ENCODE data around the gene THSD4.

DNA sequence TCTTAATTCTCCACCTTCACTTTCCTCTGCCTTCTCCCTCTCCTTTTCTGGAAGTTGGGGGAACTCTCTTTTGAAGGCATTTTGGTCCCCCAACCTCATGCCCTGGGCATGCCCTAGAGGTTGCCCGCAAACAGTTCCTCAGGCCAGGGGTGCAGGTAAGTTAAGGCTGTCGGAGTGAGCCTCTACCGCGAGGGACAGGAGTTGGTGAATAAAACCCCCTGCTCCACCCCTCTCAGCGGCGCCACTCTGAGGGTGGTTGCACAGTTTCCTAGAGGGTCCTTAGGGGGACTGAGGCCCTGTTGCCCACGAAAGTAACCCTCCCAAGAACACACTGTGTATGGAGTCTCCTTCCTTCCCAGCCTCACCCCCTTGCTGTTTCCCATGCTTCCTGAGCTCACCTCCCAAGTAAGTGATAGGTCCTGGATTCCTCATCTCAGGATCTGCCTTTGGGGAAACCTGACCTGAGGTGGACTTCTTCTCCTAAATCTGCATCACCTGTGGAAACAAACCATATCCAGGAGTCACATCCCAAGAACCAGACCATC lies 23.1 kb upstream of the THSD4 start:
- TF ChIP-seq, protein P1, sequence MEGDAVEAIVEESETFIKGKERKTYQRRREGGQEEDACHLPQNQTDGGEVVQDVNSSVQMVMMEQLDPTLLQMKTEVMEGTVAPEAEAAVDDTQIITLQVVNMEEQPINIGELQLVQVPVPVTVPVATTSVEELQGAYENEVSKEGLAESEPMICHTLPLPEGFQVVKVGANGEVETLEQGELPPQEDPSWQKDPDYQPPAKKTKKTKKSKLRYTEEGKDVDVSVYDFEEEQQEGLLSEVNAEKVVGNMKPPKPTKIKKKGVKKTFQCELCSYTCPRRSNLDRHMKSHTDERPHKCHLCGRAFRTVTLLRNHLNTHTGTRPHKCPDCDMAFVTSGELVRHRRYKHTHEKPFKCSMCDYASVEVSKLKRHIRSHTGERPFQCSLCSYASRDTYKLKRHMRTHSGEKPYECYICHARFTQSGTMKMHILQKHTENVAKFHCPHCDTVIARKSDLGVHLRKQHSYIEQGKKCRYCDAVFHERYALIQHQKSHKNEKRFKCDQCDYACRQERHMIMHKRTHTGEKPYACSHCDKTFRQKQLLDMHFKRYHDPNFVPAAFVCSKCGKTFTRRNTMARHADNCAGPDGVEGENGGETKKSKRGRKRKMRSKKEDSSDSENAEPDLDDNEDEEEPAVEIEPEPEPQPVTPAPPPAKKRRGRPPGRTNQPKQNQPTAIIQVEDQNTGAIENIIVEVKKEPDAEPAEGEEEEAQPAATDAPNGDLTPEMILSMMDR (conservative IDR thresholded peaks at IDR 0.05; ENCODE audit: low read depth, low read length), result no peak
- TF ChIP-seq MXI1 (IDR thresholded peaks at IDR 0.05; ENCODE audit: borderline replicate concordance, low read depth, low read length), result no peak
- no peak for TF ChIP-seq POLR2A (IDR thresholded peaks at IDR 0.05; ENCODE audit: low read depth, low read length)
- TF ChIP-seq MAZ (IDR thresholded peaks at IDR 0.05; ENCODE audit: borderline replicate concordance, low read depth, low read length), result no peak
- no peak for TF ChIP-seq SMC3 (IDR thresholded peaks at IDR 0.05; ENCODE audit: low read depth, low read length)
- TF ChIP-seq BHLHE40 (IDR thresholded peaks at IDR 0.05; ENCODE audit: low read depth, low read length), result no peak
- TF ChIP-seq CEBPB (IDR thresholded peaks at IDR 0.05; ENCODE audit: low read depth, low read length), result no peak
- TF ChIP-seq RAD21 (IDR thresholded peaks at IDR 0.05; ENCODE audit: low read length), result no peak
- TF ChIP-seq RCOR1 (IDR thresholded peaks at IDR 0.05; ENCODE audit: insufficient replicate concordance, low read length), result no peak
- no peak for TF ChIP-seq FOS (IDR thresholded peaks at IDR 0.05; ENCODE audit: low read depth, low read length)
- TF ChIP-seq, protein P2, sequence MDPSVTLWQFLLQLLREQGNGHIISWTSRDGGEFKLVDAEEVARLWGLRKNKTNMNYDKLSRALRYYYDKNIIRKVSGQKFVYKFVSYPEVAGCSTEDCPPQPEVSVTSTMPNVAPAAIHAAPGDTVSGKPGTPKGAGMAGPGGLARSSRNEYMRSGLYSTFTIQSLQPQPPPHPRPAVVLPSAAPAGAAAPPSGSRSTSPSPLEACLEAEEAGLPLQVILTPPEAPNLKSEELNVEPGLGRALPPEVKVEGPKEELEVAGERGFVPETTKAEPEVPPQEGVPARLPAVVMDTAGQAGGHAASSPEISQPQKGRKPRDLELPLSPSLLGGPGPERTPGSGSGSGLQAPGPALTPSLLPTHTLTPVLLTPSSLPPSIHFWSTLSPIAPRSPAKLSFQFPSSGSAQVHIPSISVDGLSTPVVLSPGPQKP (IDR thresholded peaks at IDR 0.05; ENCODE audit: borderline replicate concordance, low read depth, low read length), result no peak
- no peak for TF ChIP-seq NFE2L2 (IDR thresholded peaks at IDR 0.05; ENCODE audit: low read depth, low read length)
- no peak for TF ChIP-seq RFX5 (IDR thresholded peaks at IDR 0.05; ENCODE audit: low read depth, low read length)
- no peak for TF ChIP-seq MAFK (IDR thresholded peaks at IDR 0.05; ENCODE audit: low read depth, low read length)

Measured in IMR-90 (cell line).